DMS153 treated with DMSO at 0.1 percent for 48 hours (cell line): ENCODE data around the gene ACO2.
"Not testable (repeated sequence)": the region's sequence is repeated elsewhere in the genome, so short reads cannot be mapped to it uniquely, and the experiment has no call there.

ENCODE experiments used
- DNase-seq: peaks from one replicate; lab custom pipeline; 2025; ENCODE audit not compliant: unreplicated experiment; lab: John Stamatoyannopoulos, UW

Gene ACO2

GRCh38 chr22:41539146-41540005 lies 70.5 kb downstream of the ACO2 start:
- DNase-seq, result no peak

- DNase-seq, result no peak
Observed at GRCh38 chr22:41540006-41540315, 71.0 kb downstream of the ACO2 start.

GRCh38 chr22:41540365-41540764 lies 71.4 kb downstream of the ACO2 start:
- no peak for DNase-seq

DNA sequence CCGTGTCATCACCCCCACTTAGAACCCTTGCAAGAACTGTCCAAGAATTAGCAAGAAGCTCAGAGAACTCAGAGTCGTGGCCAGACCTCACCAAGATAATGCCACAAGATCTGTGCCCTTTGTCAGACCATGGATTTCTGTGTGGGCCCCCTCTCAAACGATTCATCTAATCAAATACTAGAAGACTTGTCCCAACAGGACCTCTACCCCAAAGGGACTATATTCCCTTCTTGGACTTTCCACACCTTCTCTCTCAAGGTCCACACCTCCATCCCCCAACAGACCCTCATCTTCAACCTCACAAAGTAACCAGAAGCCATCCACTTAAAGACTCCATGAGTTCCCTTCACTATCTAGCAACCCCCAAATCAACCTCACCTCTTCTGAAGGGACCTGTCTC lies 72.6 kb downstream of the ACO2 start:
- DNase-seq, result no peak

GRCh38 chr22:41542224-41542623 lies 73.3 kb downstream of the ACO2 start:
- no peak for DNase-seq

DNA sequence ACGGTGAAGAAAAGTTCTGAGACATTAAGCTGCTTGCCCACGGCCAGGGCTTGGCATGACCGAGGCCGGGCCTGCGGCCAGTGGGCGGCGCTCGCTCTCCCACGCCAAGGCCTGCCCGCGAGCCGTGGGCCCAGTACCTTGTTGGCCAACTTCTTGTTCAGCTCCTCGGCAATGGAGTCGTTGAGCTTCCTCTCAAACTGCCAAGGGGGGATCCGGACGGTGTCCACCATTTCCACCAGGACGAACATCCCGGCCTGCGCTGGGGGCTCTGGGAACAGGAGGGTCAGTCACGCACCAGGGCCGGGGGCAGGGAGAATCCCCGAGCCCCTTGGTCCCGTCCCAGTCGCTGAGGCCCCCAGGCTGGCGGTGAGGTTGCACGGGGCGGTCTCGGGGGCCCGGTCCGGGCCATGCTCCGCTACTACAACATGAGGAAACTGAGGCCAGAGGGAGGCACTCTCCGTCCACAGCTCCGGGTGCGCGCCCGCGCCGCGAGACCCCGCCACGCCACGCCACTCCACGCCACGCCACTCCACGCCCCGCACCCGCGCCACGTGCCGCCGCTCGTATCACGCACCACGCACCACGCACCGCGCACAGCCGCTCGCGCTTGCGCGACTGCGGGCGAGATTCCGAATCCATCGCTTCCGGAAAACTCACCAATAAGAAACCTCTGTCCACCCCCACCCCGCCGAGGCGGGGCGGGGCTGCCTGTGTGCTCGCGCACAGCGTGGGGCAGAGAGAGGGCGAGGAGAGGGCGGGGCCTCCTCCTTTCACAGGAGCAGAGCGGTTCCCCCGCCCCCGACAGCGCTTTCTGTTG lies 75.1 kb downstream of the ACO2 start, which contains the start of gene POLR3H:
POLR3H (minus strand) TSS at position 617 of the 817 bp plus-strand sequence; CDS start at position 248, 369 bp downstream.
- DNase-seq, result peak; percentile 94

DNA sequence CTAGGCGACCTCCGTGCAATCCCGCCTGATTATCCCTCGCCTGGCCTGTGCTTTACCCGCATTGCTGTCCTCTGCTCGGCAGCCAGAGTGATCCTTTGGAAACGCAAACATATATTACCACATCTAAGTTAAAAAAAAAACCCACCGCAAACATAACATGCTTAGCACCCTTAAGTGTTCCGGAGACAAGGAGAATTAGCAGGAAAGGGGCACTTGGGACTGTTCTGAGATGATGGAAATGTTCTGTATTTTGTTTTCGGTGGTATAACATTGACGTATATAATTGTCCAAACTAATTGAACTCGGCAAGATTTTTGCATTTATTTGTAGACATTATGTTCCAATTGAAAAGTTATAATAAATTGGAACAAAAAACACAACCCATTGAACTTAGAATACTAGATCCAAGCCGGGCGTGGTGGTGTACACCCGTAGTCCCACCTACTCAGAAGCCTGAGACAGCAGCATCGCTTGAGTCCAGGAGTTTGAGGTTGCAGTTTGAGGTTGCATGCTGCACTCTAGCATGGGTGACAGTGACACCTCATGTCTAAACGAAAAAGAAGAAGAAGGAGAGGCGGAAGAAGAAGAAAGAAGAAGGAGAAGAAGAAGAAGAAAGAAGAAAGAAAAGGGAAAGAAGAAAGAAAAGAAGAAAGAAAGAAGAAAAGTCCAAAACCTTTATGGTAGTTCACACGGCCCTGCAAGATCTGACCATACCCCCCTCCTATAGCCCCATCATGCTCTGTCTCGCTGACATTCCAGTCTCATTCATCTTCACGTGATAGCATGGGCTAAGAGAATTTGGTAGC lies 76.0 kb downstream of the ACO2 start:
- peak; percentile 29 for DNase-seq

DNA sequence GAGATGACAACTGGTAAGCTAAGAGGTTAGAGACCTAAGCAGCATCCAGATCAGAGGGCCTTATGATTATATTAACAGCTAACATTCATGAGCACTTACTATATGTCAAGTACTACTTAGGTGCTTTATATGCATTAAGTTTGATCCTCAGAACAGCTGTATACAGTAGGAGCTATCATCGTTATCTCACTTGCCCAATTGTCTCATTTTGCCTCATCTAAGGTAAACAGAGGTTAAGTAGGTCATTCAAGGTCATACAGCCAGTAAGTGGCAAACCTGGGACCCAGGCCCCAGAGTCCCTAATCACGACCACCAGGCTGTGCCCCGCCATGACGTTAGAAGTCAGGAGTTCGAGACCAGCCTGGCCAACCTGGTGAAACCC lies 79.9 kb downstream of the ACO2 start:
- DNase-seq, result no peak

DNA sequence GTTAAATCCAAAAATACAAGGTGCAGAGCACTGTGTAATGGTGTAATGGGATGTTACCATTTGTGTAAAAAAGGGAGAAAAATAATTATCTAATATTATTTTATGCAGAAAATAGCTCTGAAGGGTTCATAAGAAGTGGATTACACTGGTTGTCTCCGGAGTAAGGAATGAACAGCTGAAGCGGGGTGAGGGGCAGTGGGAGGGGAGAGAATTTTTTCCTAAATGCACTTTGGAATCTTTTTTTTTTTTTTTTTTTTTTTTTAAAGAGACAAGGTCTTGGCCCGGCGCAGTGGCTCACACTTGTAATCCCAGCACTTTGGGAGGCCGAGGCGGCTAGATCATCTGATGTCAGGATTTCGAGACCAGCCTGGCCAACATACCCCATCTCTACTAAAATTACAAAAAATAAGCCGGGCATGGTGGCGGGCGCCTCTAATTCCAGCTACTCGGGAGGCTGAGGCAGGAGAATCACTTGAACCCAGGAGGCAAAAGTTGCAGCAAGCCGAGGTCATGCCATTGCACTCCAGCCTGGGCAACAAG lies 82.1 kb downstream of the ACO2 start:
- DNase-seq, result no peak

DNA sequence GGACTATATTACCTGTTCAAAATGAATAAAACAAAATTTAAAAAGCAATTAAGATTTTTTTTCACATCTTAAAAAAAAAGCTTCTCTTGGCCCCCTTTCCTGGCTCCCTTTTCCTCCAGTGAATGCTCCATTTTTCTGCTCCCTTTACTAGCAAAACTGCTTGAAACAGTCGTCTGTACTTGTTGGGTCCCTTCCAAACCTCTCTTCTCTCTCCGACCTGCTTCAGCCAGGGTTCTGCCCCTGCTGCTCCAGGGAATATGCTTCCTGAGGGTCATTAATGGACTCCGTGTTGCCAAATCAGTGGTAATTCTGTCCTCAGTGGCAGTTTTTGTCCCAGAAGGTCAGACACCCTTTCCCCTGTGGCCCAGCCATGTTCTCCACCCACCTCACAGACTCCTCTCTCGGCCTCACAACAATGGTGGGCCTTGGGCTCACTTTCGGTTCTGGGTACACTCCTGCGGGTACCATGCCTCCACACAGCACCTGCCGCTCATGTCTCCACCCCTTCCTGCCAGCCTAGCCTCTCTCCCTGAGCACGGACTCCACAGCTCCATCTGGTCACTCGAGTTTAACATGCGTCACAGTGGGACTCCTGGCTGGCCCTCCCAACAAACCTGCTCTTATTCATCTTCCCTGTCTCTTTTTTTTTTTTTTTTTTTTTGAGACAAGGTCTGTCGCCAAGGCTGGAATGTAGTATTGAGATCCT lies 83.1 kb downstream of the ACO2 start:
- DNase-seq, result no peak

DNA sequence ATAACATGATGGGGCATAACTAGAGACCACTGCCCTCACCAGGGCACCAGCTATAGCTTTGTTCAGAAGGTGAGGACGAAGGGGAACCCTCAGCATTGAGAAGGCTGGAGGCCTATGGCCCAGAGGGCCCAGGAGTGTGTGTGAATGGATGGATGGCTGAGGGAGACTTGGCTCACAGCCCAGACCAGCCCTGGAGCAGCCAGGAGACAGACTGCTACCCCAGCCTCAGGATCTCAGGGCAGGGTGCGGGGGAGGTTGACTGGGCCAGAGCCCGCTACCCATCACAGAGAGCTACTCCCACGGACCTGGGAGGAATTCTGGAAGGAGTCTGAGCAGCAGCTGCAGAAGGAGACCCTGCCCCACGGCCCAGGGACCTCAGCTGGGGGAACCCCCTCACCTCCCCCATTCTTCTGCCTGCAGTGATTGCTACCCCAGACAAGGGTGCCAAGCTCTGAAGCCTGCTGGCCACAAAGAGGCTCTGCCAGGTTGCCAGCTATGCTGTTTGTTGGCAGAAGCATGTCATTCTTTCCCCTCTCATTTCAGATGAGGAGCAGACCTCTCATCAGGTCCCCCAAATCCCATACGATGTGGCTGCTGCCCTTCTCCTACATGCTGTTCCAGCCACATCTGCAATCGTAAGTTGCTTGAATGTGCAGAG lies 86.5 kb downstream of the ACO2 start:
- no peak for DNase-seq

GRCh38 chr22:41556561-41556960 lies 87.6 kb downstream of the ACO2 start:
- no peak for DNase-seq

GRCh38 chr22:41557401-41558240 lies 88.7 kb downstream of the ACO2 start:
- peak; percentile 7 for DNase-seq

- not testable (repeated sequence) for DNase-seq
Observed at GRCh38 chr22:41558241-41558630, 89.3 kb downstream of the ACO2 start.

DNA sequence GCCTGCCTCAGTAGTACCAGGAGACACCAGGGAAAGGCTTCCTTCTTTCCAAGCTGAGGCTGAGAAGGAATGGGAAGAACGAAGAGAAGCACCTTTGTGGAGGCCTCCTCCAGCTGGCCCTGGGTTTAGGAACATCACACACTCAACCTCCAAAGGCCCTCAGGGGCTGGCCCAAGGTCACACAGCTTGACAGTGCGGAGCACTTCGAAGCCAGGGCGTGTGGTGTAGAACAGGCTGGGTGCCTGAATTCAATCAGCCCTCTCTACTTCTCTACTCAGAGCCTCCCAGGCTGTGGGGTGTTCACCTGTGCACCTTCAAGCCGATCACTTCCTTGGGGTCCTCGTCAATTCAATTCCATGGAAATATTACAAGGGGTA lies 91.2 kb downstream of the ACO2 start:
- DNase-seq, result no peak

GRCh38 chr22:41561335-41561734 lies 92.4 kb downstream of the ACO2 start:
- DNase-seq, result no peak

DNA sequence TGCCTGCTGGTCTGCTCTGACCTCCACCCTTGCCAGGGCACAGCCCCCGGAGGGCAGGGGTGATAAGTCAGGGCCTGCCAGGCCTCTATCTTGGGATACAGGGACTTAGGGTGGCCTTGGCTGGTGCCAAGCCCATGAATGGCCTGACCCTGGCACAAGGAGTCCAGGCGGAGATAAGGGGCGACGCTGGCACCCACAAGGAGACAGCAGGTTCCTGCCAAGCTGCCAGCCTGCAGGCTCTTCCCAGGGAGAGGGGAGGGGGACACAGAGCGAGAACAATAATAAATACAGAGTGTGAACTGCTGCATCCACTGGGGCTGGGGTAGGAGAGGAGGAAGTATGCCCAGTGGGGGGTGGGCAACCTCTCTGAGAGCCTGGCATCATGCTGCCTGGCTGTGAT lies 92.9 kb downstream of the ACO2 start:
- DNase-seq, result no peak

- DNase-seq, result no peak
Observed at GRCh38 chr22:41562461-41562860, 93.5 kb downstream of the ACO2 start.

GRCh38 chr22:41563051-41563711 lies 94.3 kb downstream of the ACO2 start:
- DNase-seq, result no peak
